ENCODE results near the gene MOGAT1.

The MOGAT1 gene

DNA sequence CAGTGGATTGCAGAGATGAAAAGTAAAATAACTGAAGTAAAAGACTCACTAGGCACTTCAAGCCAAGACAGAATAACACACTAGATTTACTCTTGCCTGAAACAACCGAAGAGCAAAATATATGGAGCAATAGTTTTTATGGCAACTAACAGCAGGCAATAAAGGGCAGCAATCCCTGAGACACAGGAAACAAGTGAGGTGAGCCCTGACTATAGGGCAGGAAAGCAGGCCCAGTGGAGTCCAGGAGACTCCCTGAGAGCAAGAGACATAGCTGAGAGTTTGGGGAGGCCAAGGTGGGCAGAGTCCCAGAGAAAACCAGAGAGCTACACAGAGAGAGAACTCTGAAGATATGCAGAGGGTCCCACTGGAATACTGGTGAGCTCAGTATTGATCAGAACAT is 34.4 kb upstream of the MOGAT1 start:
- Histone ChIP-seq H3K27me3 (replicated peaks in 2 of 5; ENCODE audit: control insufficient read depth in 4 of 5, insufficient read depth in 5 of 5, low read length in 4 of 5) (no peaks in the 10 kb centered on the region), H3K4me3 (ENCODE audit: control insufficient read depth in 1 of 7, extremely low read depth in 1 of 7, insufficient read depth in 4 of 7, low read depth in 2 of 7, low read length in 6 of 7) (no peak overlapping the region), H3K27ac (ENCODE audit: insufficient read depth in 1 of 2, low read depth in 1 of 2, low read length in 2 of 2, poor library complexity in 1 of 2, severe bottlenecking in 2 of 2) (no peak overlapping the region), H3K9me3 (ENCODE audit: control extremely low read depth in 1 of 5, control insufficient read depth in 4 of 5, insufficient read depth in 2 of 5, low read depth in 1 of 5, low read length in 4 of 5) (no peaks in the 10 kb centered on the region), H3K36me3 (ENCODE audit: control insufficient read depth in 4 of 4, insufficient read depth in 4 of 4, low read length in 3 of 4) (peaks cover 25 to 78% (median 53%) of the 10 kb centered on the region in 4 experiments), H3K4me1 (ENCODE audit: control extremely low read depth in 1 of 4, control insufficient read depth in 4 of 4, insufficient read depth in 4 of 4, low read length in 3 of 4) (no peaks in the 10 kb centered on the region)
- WGBS (ENCODE audit: insufficient coverage), result 100% methylated on average over 1 of the region's 1 CpG
- CTCF ChIA-PET, result no interaction called here
- no peak for DNase-seq
- POLR2A ChIA-PET, result no interaction called here

DNA sequence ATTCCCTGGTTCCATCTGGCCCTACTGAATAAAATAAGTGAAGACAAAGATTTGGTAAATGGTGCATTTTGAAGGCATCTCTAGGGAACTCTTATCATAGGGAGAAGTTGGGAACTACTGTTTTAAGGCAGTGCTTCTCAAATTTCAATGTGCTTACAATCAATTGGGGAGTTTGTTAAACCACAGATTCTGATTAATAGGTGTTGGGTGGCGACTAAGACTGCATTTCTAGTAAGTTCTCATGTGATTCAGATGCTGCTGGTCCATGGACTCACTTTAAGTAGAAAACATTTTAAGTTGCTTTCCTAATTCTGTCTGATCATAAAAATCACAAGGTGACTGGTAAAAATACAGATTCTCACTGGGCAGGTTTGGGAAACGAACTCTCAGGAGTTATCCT is 30.1 kb upstream of the MOGAT1 start:
- no peak overlapping the region for H3K27ac ChIP-seq (ENCODE audit: insufficient read depth in 1 of 2, low read depth in 1 of 2, low read length in 2 of 2, poor library complexity in 1 of 2, severe bottlenecking in 2 of 2)
- no peak for DNase-seq
- H3K27me3 ChIP-seq (replicated peaks in 2 of 5; ENCODE audit: control insufficient read depth in 4 of 5, insufficient read depth in 5 of 5, low read length in 4 of 5), result no peaks in the 10 kb centered on the region
- H3K4me3 ChIP-seq (ENCODE audit: control insufficient read depth in 1 of 7, extremely low read depth in 1 of 7, insufficient read depth in 4 of 7, low read depth in 2 of 7, low read length in 6 of 7), result no peak overlapping the region
- no peaks in the 10 kb centered on the region for H3K9me3 ChIP-seq (ENCODE audit: control extremely low read depth in 1 of 5, control insufficient read depth in 4 of 5, insufficient read depth in 2 of 5, low read depth in 1 of 5, low read length in 4 of 5)
- H3K36me3 ChIP-seq (ENCODE audit: control insufficient read depth in 4 of 4, insufficient read depth in 4 of 4, low read length in 3 of 4), result peaks cover 29 to 73% (median 51%) of the 10 kb centered on the region in 4 experiments
- no peaks in the 10 kb centered on the region for H3K4me1 ChIP-seq (ENCODE audit: control extremely low read depth in 1 of 4, control insufficient read depth in 4 of 4, insufficient read depth in 4 of 4, low read length in 3 of 4)
- ChIA-PET CTCF (interaction anchor here (0.6 to 1.3 kb wide), 2 partner anchors 27 to 1642 kb away, joined by 3 to 4 read pairs; no protein-coding TSS in a partner anchor), POLR2A (no interaction called here)
- 100% methylated on average over 1 of the region's 2 CpGs for WGBS (ENCODE audit: insufficient coverage)

DNA sequence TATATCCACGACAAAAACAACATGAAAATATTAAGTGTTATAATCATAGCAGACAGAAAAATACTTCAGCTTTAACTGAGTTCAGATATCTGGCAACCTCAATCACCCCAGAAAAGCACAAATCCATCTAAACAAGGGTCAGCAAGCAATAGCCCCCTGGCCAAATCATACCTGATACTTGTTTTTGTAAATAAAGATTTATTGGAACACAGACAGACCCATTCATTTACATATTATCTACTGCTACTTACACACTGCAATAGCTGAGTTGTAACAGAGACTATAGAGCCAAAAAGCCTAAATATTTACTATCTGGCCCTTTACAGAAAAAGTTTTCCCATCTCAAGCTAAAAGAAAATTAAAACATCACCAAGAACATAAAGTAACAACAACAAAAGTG is 28.3 kb upstream of the MOGAT1 start:
- WGBS (ENCODE audit: insufficient coverage), result no CpG with 5 or more reads among the region's 1 CpG
- CTCF ChIA-PET, result interaction anchor here (1.3 to 1.6 kb wide), 2 partner anchors 10 to 28 kb away, joined by 3 to 4 read pairs; no protein-coding TSS in a partner anchor
- no peaks in the 10 kb centered on the region for H3K27me3 ChIP-seq (replicated peaks in 2 of 5; ENCODE audit: control insufficient read depth in 4 of 5, insufficient read depth in 5 of 5, low read length in 4 of 5)
- DNase-seq, result no peak
- POLR2A ChIA-PET, result no interaction called here
- H3K9me3 ChIP-seq (ENCODE audit: control extremely low read depth in 1 of 5, control insufficient read depth in 4 of 5, insufficient read depth in 2 of 5, low read depth in 1 of 5, low read length in 4 of 5), result no peaks in the 10 kb centered on the region
- no peak overlapping the region for H3K4me3 ChIP-seq (ENCODE audit: control insufficient read depth in 1 of 7, extremely low read depth in 1 of 7, insufficient read depth in 4 of 7, low read depth in 2 of 7, low read length in 6 of 7)
- peaks cover 31 to 71% (median 52%) of the 10 kb centered on the region in 4 experiments for H3K36me3 ChIP-seq (ENCODE audit: control insufficient read depth in 4 of 4, insufficient read depth in 4 of 4, low read length in 3 of 4)
- no peaks in the 10 kb centered on the region for H3K4me1 ChIP-seq (ENCODE audit: control extremely low read depth in 1 of 4, control insufficient read depth in 4 of 4, insufficient read depth in 4 of 4, low read length in 3 of 4)
- no peak overlapping the region for H3K27ac ChIP-seq (ENCODE audit: insufficient read depth in 1 of 2, low read depth in 1 of 2, low read length in 2 of 2, poor library complexity in 1 of 2, severe bottlenecking in 2 of 2)

DNA sequence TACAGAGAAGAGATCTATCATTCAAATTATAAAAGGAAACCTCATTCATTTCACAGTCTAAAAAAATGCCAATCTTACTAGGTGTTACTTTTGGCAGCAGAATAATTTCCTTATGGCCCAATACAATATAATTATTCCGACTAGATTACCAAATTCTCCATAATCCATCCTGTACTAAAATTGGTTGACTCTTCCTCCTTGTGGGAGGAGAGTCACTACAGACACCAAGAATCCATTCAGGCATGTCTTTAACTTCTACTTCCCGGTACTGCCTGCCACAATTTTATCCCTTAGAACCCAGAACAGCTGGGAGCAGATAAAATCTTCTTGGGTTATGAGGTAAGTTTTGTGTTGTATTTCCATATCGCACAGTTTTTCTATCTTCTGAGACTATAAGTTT is 25.4 kb upstream of the MOGAT1 start:
- Histone ChIP-seq H3K4me3 (ENCODE audit: control insufficient read depth in 1 of 7, extremely low read depth in 1 of 7, insufficient read depth in 4 of 7, low read depth in 2 of 7, low read length in 6 of 7) (no peak overlapping the region), H3K27ac (ENCODE audit: insufficient read depth in 1 of 2, low read depth in 1 of 2, low read length in 2 of 2, poor library complexity in 1 of 2, severe bottlenecking in 2 of 2) (no peak overlapping the region), H3K4me1 (ENCODE audit: control extremely low read depth in 1 of 4, control insufficient read depth in 4 of 4, insufficient read depth in 4 of 4, low read length in 3 of 4) (no peaks in the 10 kb centered on the region), H3K9me3 (ENCODE audit: control extremely low read depth in 1 of 5, control insufficient read depth in 4 of 5, insufficient read depth in 2 of 5, low read depth in 1 of 5, low read length in 4 of 5) (no peaks in the 10 kb centered on the region), H3K27me3 (replicated peaks in 2 of 5; ENCODE audit: control insufficient read depth in 4 of 5, insufficient read depth in 5 of 5, low read length in 4 of 5) (no peaks in the 10 kb centered on the region), H3K36me3 (ENCODE audit: control insufficient read depth in 4 of 4, insufficient read depth in 4 of 4, low read length in 3 of 4) (peaks cover 20 to 60% (median 38%) of the 10 kb centered on the region in 4 experiments)
- ChIA-PET CTCF (no interaction called here), POLR2A (no interaction called here)
- DNase-seq, result no peak
- WGBS (ENCODE audit: insufficient coverage), result 100% methylated on average over 1 of the region's 3 CpGs

DNA sequence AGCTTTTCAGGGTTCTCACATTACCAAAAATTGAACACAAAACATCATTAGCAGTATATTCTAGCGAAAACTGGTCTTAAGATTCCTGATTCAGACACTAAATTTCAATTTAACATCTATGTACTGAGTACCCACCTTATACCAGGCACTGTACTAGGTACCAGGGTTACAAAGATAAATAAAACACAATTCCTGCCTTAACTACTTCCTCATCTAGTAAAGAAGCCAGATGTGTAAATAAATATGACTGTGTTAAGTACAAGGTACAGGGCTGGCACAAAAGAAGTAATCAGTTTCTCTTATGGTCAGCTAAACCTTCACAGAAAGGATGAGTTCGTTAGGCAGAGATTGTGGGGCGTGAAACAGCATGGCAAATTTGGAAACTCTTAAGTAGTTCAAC is 21.7 kb upstream of the MOGAT1 start:
- 100% methylated on average over 3 of the region's 3 CpGs for WGBS (ENCODE audit: insufficient coverage)
- Histone ChIP-seq H3K27ac (ENCODE audit: insufficient read depth in 1 of 2, low read depth in 1 of 2, low read length in 2 of 2, poor library complexity in 1 of 2, severe bottlenecking in 2 of 2) (no peak overlapping the region), H3K36me3 (ENCODE audit: control insufficient read depth in 4 of 4, insufficient read depth in 4 of 4, low read length in 3 of 4) (peaks cover 2 to 31% (median 23%) of the 10 kb centered on the region in 4 experiments), H3K27me3 (replicated peaks in 2 of 5; ENCODE audit: control insufficient read depth in 4 of 5, insufficient read depth in 5 of 5, low read length in 4 of 5) (no peaks in the 10 kb centered on the region), H3K4me3 (ENCODE audit: control insufficient read depth in 1 of 7, extremely low read depth in 1 of 7, insufficient read depth in 4 of 7, low read depth in 2 of 7, low read length in 6 of 7) (no peak overlapping the region), H3K9me3 (ENCODE audit: control extremely low read depth in 1 of 5, control insufficient read depth in 4 of 5, insufficient read depth in 2 of 5, low read depth in 1 of 5, low read length in 4 of 5) (no peaks in the 10 kb centered on the region), H3K4me1 (ENCODE audit: control extremely low read depth in 1 of 4, control insufficient read depth in 4 of 4, insufficient read depth in 4 of 4, low read length in 3 of 4) (peaks cover 10 to 24% (median 15%) of the 10 kb centered on the region in 4 experiments)
- no peak for DNase-seq
- POLR2A ChIA-PET, result no interaction called here
- CTCF ChIA-PET, result no interaction called here

DNA sequence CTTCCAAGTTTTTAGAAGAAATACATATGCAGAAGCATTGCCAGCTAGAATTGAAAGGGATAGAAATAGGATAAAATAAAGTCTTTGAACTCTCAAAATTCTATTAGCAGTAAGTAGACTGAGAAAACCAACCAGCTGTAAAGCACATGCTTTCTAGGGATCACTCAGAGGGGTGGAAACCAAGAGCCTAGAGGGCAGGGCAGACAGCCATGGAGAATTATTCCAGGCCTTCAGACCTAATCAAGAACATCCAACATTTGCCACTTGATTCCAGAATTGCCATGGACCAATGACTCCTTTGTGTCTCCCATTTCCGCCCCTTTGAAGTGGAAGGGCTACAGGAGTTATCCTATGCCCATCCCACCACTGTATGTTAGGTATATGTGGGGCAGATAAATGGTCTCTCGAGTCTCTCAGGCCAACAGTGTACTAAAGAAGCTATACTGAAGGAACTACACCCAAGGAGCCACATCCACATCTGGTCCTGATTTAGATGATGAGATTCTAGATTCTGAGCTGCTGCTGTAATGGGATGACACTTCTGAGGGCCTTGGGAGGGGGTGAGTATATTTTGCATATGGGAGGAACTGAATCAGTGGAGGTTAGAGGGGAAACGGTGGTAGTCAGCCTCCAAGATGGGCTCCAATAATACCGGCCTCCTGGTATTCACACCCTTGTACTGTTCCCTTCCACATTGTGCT is 19.6 kb upstream of the MOGAT1 start:
- H3K4me3 ChIP-seq (ENCODE audit: control insufficient read depth in 1 of 7, extremely low read depth in 1 of 7, insufficient read depth in 4 of 7, low read depth in 2 of 7, low read length in 6 of 7), result no peak overlapping the region
- no peak for DNase-seq
- WGBS (ENCODE audit: insufficient coverage), result 100% methylated on average over 2 of the region's 4 CpGs
- peaks cover 2 to 24% (median 16%) of the 10 kb centered on the region in 4 experiments for H3K36me3 ChIP-seq (ENCODE audit: control insufficient read depth in 4 of 4, insufficient read depth in 4 of 4, low read length in 3 of 4)
- no peak overlapping the region for H3K27ac ChIP-seq (ENCODE audit: insufficient read depth in 1 of 2, low read depth in 1 of 2, low read length in 2 of 2, poor library complexity in 1 of 2, severe bottlenecking in 2 of 2)
- CTCF ChIA-PET, result interaction anchor here (1.1 kb wide), 2 partner anchors 31 to 275 kb away, joined by 3 read pairs; no protein-coding TSS in a partner anchor
- POLR2A ChIA-PET, result no interaction called here
- H3K4me1 ChIP-seq (ENCODE audit: control extremely low read depth in 1 of 4, control insufficient read depth in 4 of 4, insufficient read depth in 4 of 4, low read length in 3 of 4), result peaks cover 14 to 40% (median 23%) of the 10 kb centered on the region in 4 experiments
- H3K27me3 ChIP-seq (replicated peaks in 2 of 5; ENCODE audit: control insufficient read depth in 4 of 5, insufficient read depth in 5 of 5, low read length in 4 of 5), result no peaks in the 10 kb centered on the region
- no peaks in the 10 kb centered on the region for H3K9me3 ChIP-seq (ENCODE audit: control extremely low read depth in 1 of 5, control insufficient read depth in 4 of 5, insufficient read depth in 2 of 5, low read depth in 1 of 5, low read length in 4 of 5)

DNA sequence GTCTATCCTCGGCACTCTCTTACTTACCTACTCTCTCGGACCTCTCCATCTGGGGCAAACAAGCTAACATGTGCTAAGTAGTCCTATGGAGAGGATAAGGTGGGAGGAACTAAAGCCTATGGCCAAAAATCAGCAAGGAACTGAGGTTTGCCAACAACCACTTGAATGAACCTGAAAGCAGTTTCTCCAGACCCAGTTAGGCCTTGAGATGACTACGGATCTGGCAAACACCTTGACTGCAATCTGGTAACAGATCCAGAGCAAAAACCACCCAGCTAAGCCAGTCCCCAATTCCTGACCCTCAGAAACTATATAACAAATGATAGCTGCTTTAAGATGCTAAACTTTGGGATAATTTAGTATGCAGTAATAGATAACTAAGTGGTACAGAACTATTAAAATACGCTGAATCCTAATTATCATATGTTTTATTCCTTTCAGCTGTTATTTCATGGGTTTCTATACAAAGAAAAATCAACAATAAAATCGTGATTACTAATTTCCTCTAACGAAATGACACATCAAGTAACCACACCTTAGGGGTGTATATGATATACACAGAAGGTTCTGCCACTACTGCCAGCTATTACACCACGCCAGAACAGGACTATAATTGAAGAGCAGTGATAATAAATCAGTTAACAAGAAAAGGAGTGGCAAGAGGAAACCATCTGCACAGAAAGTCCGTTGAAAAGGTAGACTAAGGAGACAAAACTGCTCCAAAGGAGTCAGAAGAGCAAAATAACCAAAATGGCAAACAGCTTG is 18.8 kb upstream of the MOGAT1 start:
- Histone ChIP-seq H3K36me3 (ENCODE audit: control insufficient read depth in 4 of 4, insufficient read depth in 4 of 4, low read length in 3 of 4) (peaks cover 1 to 19% (median 9%) of the 10 kb centered on the region in 4 experiments), H3K27me3 (replicated peaks in 2 of 5; ENCODE audit: control insufficient read depth in 4 of 5, insufficient read depth in 5 of 5, low read length in 4 of 5) (no peaks in the 10 kb centered on the region), H3K9me3 (ENCODE audit: control extremely low read depth in 1 of 5, control insufficient read depth in 4 of 5, insufficient read depth in 2 of 5, low read depth in 1 of 5, low read length in 4 of 5) (no peaks in the 10 kb centered on the region), H3K4me3 (ENCODE audit: control insufficient read depth in 1 of 7, extremely low read depth in 1 of 7, insufficient read depth in 4 of 7, low read depth in 2 of 7, low read length in 6 of 7) (peak overlapping the region in 2 of 7 experiments; percentile 4 to 58), H3K4me1 (ENCODE audit: control extremely low read depth in 1 of 4, control insufficient read depth in 4 of 4, insufficient read depth in 4 of 4, low read length in 3 of 4) (peaks cover 14 to 42% (median 25%) of the 10 kb centered on the region in 4 experiments), H3K27ac (ENCODE audit: insufficient read depth in 1 of 2, low read depth in 1 of 2, low read length in 2 of 2, poor library complexity in 1 of 2, severe bottlenecking in 2 of 2) (peak overlapping the region in 1 of 2 experiments; percentile 57)
- WGBS (ENCODE audit: insufficient coverage), result 44% methylated on average over 2 of the region's 8 CpGs
- ChIA-PET CTCF (interaction anchor here (1.1 kb wide), 3 partner anchors 10 to 274 kb away, joined by 3 to 4 read pairs (median 3); no protein-coding TSS in a partner anchor), POLR2A (no interaction called here)
- DNase-seq, result peak in 2 of 3 donors; percentile 21 to 61
